Inflammatory macrophage (primary cell): ENCODE data around the gene VPS37C.

Experiments
- DNase-seq, 2 donors: peaks; one replicate each; pipeline ENCODE4 v3.0.0-alpha.2; 2020 to 2022

Gene VPS37C

DNA sequence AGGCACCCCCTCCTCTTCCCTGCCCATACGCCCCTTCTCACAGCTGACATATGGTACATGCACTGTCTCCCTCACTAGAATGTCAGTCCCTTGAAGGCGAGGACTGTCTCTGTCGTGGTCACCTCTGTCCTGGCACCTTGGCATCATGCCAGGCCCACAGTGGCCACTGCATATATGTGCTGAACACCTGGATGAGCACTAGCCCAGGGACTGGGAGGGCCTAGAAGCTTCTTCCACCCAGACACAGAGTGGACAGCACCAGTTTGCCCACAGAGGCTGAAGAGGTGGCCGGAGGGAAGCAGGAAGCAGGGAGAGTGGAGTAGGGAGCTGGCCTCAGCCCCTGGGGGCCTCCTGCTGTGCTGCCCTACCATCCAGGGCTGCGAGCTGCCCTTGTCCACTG is 28.6 kb downstream of the VPS37C start:
- DNase-seq, result no peak

DNA sequence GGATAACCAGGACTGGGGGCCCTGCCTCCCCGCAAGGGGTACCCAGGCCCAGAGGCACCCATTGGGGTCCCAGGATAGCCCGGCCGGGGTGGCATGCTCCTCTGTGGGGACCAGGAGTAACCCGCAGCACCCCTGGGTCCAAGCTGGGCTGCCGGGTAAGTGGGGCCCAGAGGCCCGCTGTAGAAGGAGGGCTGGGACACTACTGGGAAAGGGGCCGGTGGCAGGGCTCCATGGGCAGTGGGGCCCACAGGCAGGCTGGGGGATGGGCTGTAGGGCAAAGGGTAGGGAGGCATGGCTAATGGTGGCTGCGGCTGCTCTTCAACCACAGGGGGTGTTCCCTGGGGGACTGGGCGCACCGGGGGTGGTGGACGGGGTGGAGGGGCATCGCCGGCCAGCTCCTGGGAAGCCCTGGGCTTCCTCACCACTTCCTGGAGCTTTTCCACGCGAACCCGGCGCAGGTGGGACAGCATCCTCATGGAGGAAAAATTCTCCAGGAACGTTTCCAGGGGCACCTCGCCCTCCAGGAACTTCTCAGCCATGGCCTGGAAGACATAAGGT is 29.1 kb downstream of the VPS37C start:
- no peak for DNase-seq

DNA sequence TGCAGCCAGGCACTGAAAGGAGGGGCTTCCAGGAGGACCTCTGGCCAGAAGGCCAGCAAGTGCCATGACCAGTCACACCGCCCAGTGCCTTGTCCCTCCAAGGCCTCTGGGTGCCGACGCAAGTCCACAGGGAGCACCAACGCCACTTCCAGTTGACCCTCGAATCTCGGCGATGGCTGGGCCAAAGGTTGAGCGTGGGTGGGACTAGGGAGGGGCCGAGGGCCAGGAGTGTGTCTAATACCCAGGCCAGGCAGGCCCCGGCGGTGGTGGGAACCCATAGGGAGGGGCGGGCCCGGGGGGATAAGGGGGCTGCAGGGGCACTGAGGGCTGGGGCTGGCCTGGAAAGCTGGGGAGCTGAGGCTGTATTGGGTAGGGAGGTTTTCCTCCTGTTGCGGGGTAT is 29.6 kb downstream of the VPS37C start:
- no peak for DNase-seq

DNA sequence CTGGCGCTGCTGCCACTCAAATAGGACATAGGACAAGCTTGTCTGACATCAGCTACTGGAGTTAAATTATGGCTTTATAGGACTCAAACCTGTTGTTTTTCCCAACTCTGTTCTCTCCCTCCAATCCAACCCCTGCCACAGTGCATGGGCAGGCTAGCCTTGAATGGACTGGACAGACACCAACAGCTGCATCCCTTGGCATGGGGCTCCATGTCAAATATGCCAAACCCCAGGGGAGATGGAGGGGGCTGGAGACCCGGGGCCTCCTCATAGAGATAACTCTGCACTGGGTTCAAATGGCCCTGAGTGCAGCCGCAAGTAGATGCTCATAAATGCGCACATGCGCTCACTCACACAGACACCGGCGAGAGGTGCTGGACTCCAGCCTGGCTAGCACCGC is 30.0 kb downstream of the VPS37C start:
- DNase-seq, result no peak

DNA sequence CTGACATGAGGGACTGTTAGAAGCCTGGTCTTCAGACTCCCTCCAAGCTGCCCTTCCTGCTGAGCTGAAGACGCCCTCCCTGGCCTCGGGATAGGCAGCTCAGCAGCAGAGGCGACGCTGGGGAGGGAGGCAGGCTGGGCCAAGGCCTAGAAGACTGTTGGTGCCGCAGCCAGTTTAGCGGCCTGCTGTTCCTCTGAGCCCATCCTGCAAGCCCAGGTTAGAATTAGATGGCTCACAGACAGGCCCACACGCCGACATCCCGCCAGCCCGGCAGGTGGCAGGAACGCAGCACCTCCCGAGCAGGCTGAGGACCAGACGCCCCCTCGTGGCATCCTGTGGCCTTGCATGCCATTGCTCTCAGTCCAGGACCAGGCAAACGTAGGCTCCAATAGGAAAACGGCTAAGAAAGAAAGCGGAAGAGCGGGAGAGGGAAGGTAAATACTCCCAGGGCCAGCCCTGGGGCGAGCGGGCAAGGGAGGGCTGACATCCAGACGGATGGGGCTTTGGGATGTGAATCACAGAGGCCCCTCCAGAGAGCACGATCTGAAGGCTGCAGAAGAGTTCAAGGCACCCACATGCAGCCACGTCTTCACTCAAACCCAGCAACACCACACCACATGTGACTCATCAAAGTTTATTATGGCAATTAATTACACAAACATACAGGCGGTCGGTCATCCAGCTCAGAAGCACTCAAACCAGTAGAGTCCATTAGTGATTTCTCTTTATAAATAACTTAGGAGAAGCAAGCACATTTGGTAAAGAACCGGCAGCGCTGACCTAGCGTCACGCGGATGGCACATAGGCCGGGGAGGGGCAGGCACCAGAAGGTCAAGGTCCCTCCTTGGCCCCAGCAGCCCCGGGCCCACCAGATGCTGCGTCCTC is 31.3 kb downstream of the VPS37C start:
- peak; percentile 86 to 87 for DNase-seq

DNA sequence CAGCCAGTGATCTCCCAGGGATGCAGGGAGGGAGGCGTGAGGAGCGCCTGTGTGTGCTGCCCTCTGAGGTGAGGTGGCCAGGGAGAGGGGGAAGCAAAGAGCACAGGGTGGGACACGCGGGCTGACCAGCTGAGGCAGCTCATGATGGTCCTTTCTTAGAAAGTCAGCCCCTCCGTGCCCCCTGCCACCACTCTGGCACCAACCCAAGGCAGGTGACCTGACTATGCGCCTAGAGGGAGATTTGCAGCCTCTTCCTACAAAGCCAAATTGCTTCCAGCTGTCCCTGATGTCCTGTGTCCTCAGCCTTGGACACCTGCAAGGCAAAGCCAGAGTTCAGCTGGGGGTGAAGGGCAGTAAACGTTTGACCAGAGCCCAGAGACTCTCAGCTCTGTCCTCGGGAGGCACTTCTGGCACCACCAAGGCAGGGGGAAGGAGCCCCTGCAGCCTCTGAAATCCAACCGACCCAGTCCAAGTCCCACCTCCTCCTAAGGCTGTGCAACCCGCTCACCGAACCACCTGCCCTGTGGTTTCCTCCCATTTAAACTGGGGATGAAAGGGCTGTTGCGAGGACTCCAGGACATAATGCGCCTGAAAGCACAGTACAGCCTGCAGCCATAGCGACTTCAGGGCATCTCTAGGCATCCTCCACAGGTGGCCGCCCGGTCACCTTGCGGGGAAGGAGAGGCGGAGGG is 32.1 kb downstream of the VPS37C start:
- DNase-seq, result no peak

DNA sequence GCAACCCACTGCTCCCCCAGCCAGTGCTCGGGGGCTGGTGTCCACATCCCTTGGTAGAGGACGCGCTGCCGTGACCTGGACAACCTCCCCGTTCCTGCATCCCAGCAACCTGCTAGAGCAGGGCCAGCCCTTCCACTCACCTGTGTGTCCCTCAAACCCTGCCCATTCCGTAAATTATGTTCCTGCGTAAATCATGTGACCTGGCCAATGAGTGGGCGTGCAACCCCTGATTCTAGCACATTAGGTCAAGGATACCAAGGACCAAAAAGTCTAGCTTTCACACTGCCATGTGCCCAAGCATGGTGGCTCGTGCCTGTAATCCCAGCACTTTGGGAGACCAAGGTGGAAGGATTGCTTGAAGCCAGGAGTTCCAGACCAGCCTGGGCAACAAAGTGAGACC is 33.2 kb downstream of the VPS37C start:
- no peak for DNase-seq

DNA sequence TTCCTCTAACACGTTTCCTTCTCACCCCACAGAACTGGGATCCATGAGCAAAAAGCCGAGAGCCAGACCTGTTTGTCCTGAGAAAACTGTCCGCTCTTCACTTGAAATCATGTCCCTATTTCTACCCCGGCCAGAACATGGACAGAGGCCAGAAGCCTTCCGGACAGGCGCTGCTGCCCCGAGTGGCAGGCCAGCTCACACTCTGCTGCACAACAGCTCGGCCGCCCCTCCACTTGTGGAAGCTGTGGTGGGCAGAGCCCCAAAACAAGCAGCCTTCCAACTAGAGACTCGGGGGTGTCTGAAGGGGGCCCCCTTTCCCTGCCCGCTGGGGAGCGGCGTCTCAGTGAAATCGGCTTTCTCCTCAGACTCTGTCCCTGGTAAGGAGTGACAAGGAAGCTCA is 35.0 kb downstream of the VPS37C start:
- no peak for DNase-seq

DNA sequence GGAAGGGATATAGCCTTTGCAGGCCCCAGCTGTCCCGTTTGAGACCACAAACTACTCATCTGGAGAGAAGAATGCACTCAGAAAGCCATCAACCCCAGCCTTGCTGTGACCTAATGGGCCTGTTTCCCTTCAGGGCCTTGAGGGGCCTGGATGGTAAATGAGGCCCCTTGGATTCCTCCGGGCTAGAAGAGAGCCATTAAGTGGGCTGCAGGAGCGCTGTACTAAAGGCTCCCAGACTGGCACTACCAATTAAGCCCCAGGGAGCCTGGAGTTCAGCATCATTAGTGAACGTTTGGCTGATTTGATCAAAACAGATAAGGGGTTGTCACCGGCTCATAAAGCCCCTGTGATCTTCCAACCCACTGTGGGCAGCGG is 35.9 kb downstream of the VPS37C start:
- DNase-seq, result no peak

DNA sequence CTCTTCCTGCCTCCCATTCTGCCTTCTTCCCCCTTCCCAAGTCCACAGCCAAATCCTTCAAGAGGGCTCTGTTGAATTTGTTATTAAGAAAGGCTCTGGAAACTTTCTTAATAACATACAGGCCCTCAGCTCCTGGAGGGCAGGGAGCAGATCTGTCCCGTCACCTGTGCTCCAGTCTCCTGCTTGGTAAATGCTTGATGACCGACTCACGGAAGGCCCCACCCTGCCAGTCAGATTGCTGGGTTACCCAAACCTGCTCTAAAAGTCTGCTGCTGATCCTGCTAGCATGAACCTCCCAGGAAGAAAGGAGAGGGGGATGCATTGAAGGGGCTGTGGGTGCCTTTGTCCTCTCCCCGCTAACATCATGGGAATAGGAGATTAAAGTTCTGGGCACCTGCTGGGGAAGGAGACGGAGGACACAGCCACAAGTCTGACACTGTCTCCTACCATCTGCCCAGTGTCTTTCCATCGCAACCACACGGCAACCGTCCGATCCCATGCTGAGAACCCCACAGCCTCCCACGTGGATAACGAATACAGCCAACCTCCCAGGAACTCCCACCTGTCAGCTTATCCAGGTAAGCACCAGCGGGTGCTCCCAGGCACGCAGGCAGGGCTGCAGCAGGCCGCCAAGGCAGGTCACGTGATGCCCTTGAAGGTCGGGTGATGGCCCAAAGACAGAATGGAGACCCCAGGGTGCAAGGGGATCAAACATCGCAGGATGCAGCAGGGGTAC is 36.5 kb downstream of the VPS37C start:
- no peak for DNase-seq

DNA sequence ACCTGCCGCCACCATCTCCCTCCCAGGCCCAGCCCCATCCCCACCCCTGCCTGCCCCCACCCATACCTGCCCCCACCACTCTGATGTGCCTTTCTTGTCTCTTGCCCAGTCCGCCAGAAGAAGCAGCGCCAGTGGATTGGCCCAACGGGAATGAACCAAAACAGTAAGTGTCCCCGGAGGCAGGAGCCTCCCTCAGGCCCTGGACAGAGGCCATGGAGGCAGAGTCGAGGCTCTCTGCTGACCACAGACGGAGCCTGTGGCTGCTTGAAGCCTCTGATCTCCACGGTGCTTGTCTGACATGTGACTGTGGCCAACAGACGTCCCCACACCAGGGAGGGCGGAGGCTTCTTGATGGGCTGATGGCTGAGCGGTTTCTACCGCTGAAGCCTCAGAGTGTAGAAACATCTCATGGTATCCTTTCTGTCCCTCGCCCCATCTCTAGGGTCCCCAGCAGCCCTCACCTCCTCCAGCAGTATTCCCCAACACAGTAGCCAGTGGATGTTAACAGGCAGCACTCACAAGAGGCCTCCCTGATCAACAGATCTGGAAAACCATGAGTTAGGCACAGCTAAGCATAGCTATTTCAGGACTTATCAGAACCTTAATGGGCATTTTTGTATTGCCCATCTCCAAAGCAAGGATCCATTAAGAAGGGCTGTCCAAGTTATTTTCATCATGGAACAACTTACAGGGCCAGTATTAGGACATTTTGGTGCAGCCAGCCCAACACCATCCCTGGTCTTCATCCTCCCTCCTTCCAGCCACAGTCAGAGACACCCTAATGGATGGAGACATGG is 37.3 kb downstream of the VPS37C start:
- DNase-seq, result no peak

DNA sequence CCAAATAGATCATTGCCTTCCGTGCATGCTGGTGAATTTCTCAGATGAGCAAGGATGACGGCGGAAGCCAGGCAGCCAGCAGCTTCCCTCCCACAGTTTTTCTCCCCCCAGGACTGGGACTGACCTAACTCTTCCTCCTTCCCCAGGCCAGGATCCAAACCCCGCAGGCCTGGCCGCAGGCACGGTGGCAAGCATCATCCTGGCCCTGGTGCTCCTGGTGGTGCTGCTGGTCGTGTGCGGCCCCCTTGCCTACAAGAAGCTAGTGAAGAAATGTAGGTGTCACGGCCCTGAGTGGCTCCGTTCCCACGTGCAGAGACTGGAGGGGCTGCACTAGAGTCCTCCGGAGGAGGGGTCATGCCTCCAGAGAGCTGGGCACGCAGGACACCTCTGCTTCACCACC is 38.5 kb downstream of the VPS37C start:
- DNase-seq, result no peak

DNA sequence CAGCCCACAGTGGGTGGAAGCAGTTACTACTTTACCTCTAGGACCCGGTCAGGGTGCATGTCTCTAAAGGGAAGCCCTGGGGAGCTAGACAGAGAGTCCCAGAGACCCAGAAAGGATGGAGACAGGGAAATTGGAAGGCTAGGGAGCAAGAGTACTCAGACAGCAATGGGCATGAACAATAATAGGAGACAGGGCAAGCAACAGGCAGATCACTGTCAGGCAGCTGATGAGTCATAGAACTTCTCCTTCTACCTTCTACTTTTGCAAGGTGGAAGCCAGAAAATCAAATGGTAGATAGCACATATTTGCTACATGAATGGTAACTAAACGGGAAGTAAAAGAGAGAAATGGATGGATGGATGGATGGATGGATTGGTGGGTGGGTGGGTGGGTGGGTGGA is 39.3 kb downstream of the VPS37C start:
- DNase-seq, result no peak

DNA sequence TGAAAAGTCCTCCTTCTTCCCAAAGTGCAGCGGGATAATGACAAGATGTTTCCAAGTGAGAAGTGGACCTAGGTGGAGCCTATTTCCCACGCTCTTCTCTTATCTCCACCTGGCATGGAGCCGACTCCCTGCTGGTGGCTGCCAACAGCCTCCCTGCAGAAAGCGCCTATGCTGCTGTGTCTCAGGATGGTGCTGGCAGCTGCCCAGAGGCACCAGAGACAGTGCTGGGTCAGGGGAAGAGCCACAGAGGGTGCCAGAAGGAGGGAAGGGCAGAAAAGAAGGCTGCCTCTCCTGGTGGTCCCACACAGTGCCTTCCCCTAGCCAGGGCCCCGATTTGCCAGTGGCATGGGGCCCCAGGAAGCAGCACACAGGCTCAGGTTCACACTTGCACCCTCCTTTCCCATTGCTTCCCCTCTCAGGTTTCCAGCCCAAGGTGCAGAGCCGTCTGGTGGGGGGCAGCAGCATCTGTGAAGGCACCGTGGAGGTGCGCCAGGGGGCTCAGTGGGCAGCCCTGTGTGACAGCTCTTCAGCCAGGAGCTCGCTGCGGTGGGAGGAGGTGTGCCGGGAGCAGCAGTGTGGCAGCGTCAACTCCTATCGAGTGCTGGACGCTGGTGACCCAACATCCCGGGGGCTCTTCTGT is 39.9 kb downstream of the VPS37C start:
- DNase-seq, result no peak

DNA sequence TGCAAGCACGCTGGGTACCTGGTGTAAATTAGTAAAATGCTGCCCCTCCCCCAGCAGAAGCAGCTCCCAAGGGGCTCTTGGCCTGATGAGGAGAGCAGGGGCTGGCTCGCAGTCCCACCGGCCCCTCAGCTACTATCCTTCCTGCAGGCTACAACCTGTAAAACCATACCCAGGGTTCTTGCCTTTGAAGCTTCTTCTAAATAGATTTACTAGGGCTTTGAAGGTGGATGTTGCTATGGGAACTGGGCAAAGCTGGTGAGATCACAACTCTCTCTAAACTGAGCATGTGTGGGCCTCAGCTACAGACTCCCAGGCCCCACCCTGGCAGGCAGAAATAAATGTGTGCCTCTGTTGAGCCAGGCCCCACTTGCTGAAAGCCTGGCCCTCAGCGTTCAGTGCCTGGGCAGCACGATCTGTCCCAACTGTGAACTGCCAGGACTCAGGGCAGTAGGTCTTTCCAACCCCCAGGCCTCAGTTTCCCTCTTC is 40.5 kb downstream of the VPS37C start:
- peak in 1 of 2 donors; percentile 22 for DNase-seq

DNA sequence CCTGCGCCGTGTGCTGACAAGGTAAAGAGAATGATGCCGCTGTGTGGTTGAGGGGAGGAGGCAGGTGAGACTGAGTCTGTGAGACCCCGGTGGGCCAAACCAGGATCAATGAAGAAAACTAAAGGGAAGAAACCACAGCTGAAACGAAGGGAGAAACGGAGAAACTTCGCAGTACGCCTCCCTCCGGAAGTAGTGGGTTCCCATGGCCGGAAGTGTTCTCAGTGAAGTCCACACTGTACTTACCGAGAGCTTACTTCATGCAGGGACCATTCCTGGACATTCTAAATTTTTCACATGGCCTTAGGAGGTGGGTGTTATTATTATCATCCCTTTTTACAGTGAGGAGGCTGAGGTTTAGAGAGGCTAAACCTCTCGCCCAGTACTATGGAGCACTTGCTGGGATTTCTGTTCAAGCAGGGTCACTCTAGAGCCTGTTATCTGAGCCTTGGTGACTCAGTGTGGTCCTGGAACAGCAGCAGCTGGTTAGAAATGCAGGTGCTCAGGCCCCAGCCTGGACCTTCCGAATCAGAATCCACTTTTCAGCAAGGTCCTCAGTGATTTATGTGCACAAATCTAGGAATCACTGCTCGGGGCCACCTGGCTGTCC is 41.0 kb downstream of the VPS37C start:
- peak in 1 of 2 donors; percentile 42 for DNase-seq

DNA sequence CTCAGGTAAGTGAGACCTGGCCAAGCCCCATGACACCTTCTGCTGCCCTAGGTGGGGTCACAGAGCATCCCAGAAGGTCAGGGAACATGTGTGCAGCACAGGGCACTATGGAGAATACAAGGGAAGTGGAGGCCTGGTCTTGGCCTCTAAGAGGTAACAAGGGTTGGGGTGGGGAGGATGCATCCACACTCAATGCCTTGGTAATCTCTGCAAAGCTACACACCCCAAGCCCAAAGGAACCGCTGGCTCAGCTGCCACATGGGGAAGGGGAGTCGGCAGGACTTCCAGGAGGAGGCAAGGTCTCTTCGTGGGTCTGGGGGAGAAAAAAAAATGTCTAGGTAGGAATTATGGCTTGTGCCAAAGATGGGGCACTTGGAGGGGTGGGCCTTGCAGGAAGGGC is 41.7 kb downstream of the VPS37C start:
- DNase-seq, result no peak

DNA sequence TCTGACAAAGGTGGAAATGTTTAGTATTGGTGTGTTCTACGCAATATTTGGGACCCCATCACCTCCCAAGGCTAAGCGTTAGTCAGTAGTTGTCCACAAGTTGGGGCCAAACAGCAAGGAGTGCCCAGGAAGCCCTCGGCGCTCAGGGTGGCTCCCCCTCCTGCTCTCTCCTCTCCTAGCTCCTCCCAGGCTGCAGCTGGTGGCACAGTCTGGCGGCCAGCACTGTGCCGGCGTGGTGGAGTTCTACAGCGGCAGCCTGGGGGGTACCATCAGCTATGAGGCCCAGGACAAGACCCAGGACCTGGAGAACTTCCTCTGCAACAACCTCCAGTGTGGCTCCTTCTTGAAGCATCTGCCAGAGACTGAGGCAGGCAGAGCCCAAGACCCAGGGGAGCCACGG is 42.2 kb downstream of the VPS37C start:
- no peak for DNase-seq

DNA sequence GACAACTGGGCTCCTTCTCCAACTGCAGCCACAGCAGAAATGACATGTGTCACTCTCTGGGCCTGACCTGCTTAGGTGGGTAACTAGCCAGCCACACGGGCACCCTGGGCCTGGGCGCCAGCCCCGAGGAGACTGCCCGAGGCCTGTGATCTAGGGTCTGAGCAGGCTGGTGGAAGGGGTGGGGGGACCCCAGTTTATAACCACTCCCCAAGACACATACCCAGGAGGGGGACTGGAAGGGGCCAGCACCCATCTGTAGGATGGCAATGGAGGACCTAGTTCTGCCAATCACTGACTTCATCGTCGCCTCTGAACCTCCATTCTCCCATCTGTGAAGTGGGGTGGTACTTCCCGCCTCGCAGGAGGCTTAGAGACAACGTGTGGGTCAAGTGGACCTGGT is 42.8 kb downstream of the VPS37C start:
- no peak for DNase-seq

DNA sequence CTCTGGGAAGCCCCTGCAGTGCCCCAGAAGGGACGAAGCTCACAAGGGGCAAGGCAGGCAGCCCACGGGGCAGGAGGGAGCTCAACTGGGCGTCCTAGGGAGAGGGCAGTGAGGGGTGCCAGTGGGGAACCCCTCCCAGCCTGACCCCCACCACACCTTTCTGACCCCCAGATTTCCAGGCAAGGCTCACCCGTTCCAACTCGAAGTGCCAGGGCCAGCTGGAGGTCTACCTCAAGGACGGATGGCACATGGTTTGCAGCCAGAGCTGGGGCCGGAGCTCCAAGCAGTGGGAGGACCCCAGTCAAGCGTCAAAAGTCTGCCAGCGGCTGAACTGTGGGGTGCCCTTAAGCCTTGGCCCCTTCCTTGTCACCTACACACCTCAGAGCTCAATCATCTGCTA is 43.2 kb downstream of the VPS37C start:
- DNase-seq, result no peak

DNA sequence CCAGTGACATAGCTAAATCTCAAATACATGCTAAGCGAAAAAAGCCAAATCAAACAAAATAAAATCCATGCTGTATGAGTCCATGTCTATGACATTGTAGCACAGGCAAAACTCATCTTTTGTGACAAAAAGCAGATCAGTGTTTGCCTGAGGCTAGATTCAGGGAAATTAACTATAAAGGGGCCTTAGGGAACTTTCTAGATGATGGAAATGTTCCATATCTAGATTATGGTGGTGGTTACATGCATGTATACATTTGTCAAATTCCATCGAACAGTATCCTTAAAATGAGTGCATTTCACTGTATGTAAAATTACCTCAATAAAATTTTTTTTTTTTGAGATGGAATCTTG is 44.1 kb downstream of the VPS37C start:
- DNase-seq, result no peak
